H1 (cell line): ENCODE results near the gene GNB1L. TPM values are rescaled to one million over a fixed set of nuclear protein-coding genes. Genes with fewer than 3 reads are reported as not detected.

ENCODE experiments used
- CTCF ChIA-PET: fragments of 300-600 bp; sonication (Branson Sonifier 250); formaldehyde crosslinking; loops from one replicate; lab custom pipeline; 2021; ENCODE audit not compliant: partially characterized antibody; lab: Charles Lee
- POLR2A ChIA-PET: fragments of 300-600 bp; sonication (Branson Sonifier 250); formaldehyde crosslinking; loops from one replicate; lab custom pipeline; 2021; ENCODE audit warnings: inconsistent platforms; ENCODE audit not compliant: partially characterized antibody; lab: Charles Lee
- DNase-seq, 2 experiments: peaks; one replicate each; pipeline versions ENCODE4 v3.0.0 to v3.0.0-alpha.2; 2010 to 2022; ENCODE audit warnings: low spot score in 2 of 2, low read depth in 1 of 2, mixed read lengths in 1 of 2
- FAIRE-seq: peaks from 2 replicates; lab custom pipeline; 2011; peaks lifted over from hg19 to GRCh38; lab: Jason Lieb, UNC
- H2AFZ ChIP-seq: 2 replicates; pipeline ENCODE4 v1.8.1; 2012; ENCODE audit warnings: low read length, inconsistent platforms
- H2AK5ac ChIP-seq: 2 replicates; pipeline ENCODE4 v1.6.1; 2013; ENCODE audit warnings: low read depth, low read length
- H2BK120ac ChIP-seq: replicated peaks from 2 replicates; pipeline ENCODE3; 2013; ENCODE audit warnings: low read depth, low read length, inconsistent platforms
- H2BK12ac ChIP-seq: 2 replicates; pipeline ENCODE4 v1.6.1; 2013; ENCODE audit warnings: low read depth, low read length
- H2BK15ac ChIP-seq: 2 replicates; pipeline ENCODE4 v1.6.1; 2013; ENCODE audit warnings: low read length
- H2BK20ac ChIP-seq: 2 replicates; pipeline ENCODE4 v1.6.1; 2013; ENCODE audit warnings: low read length
- H2BK5ac ChIP-seq: 2 replicates; pipeline ENCODE4 v1.6.1; 2013; ENCODE audit warnings: low read depth, low read length
- H3K14ac ChIP-seq: 2 replicates; pipeline ENCODE4 v1.6.1; 2013; ENCODE audit warnings: inconsistent platforms; ENCODE audit not compliant: insufficient read length
- H3K18ac ChIP-seq: 2 replicates; pipeline ENCODE4 v1.6.1; 2013; ENCODE audit warnings: low read length; ENCODE audit errors: extremely low read depth
- H3K23ac ChIP-seq: 2 replicates; pipeline ENCODE4 v1.6.1; 2013; ENCODE audit warnings: inconsistent platforms; ENCODE audit not compliant: insufficient read length
- H3K23me2 ChIP-seq: 2 replicates; pipeline ENCODE4 v1.6.1; 2013; ENCODE audit warnings: low read depth, low read length
- H3K27ac ChIP-seq: 2 replicates; pipeline ENCODE4 v1.6.1; 2011; ENCODE audit warnings: low read depth, low read length, inconsistent platforms
- H3K27me3 ChIP-seq, 4 experiments: replicated peaks in 1 of 4; 1 replicate in 1 of 4; 2 replicates in 3 of 4; pipeline versions ENCODE4 v1.6.1 to v1.8.1; 2011 to 2013; ENCODE audit warnings: low read length in 3 of 4, mild to moderate bottlenecking in 3 of 4, inconsistent platforms in 2 of 4, mixed read lengths in 2 of 4, moderate library complexity in 1 of 4; ENCODE audit not compliant: control insufficient read depth in 3 of 4, insufficient read depth in 3 of 4; ENCODE audit errors: extremely low read depth in 1 of 4
- H3K36me3 ChIP-seq, 4 experiments: 2 replicates each; pipeline versions ENCODE4 v1.6.1 to v1.8.1; 2011 to 2013; ENCODE audit warnings: mild to moderate bottlenecking in 4 of 4, low read length in 3 of 4, moderate library complexity in 2 of 4, control low read depth in 1 of 4, inconsistent platforms in 1 of 4; ENCODE audit not compliant: insufficient read depth in 4 of 4, control insufficient read depth in 2 of 4
- H3K4ac ChIP-seq: replicated peaks from 2 replicates; pipeline ENCODE3; 2013; ENCODE audit warnings: low read length, low read depth, mixed read lengths, inconsistent platforms; ENCODE audit not compliant: insufficient read length
- H3K4me1 ChIP-seq, 4 experiments: replicated peaks in 1 of 4; 1 replicate in 1 of 4; 2 replicates in 3 of 4; pipeline versions ENCODE4 v1.6.1 to v1.8.1; 2011 to 2013; ENCODE audit warnings: low read length in 3 of 4, inconsistent platforms in 2 of 4, mixed read lengths in 1 of 4; ENCODE audit not compliant: insufficient read depth in 4 of 4, control insufficient read depth in 3 of 4
- H3K4me2 ChIP-seq, 2 experiments: 2 replicates each; pipeline versions ENCODE4 v1.6.1 to v1.8.1; 2011 to 2013; ENCODE audit warnings: low read depth in 2 of 2, low read length in 2 of 2, control low read depth in 1 of 2, inconsistent platforms in 1 of 2, mild to moderate bottlenecking in 1 of 2; ENCODE audit not compliant: insufficient read depth in 1 of 2
- H3K4me3 ChIP-seq, 4 experiments: fragments of 200-600, 300-600 bp in 1 of 4; sonication (generic), shearing (Covaris generic), sonication (Bioruptor Twin) in 1 of 4; 2 replicates each; pipeline versions ENCODE4 v1.5.1 to v1.8.1; 2011 to 2016; ENCODE audit warnings: low read length in 4 of 4, low read depth in 3 of 4, control low read depth in 2 of 4, inconsistent platforms in 2 of 4, mild to moderate bottlenecking in 2 of 4, mixed read lengths in 1 of 4, moderate library complexity in 1 of 4; ENCODE audit not compliant: insufficient read depth in 2 of 4; ENCODE audit errors: extremely low read depth in 1 of 4
- H3K56ac ChIP-seq: replicated peaks from 2 replicates; pipeline ENCODE3; 2013; ENCODE audit warnings: low read depth, mild to moderate bottlenecking, mixed read lengths, low read length, inconsistent platforms; ENCODE audit not compliant: insufficient read length
- H3K79me1 ChIP-seq: 2 replicates; pipeline ENCODE4 v1.6.1; 2013; ENCODE audit warnings: low read depth, low read length, control low read depth
- H3K79me2 ChIP-seq, 2 experiments: 2 replicates each; pipeline versions ENCODE4 v1.6.1 to v1.8.1; 2012 to 2013; ENCODE audit warnings: low read length in 2 of 2, mild to moderate bottlenecking in 2 of 2, inconsistent platforms in 1 of 2; ENCODE audit not compliant: insufficient read depth in 2 of 2, control insufficient read depth in 1 of 2
- H3K9ac ChIP-seq, 4 experiments: replicated peaks in 1 of 4; 1 replicate in 1 of 4; 2 replicates in 3 of 4; pipeline versions ENCODE4 v1.6.1 to v1.8.1; 2011 to 2013; ENCODE audit warnings: low read depth in 3 of 4, low read length in 3 of 4, control low read depth in 2 of 4, mild to moderate bottlenecking in 2 of 4, moderate library complexity in 2 of 4, inconsistent platforms in 1 of 4; ENCODE audit errors: extremely low read depth in 1 of 4
- H3K9me3 ChIP-seq, 2 experiments: 2 replicates each; pipeline versions ENCODE4 v1.6.1 to v1.8.1; 2012 to 2013; ENCODE audit warnings: mild to moderate bottlenecking in 2 of 2, moderate library complexity in 2 of 2, control low read depth in 1 of 2, inconsistent platforms in 1 of 2, low read depth in 1 of 2, low read length in 1 of 2, mixed read lengths in 1 of 2; ENCODE audit not compliant: insufficient read depth in 2 of 2
- H4K20me1 ChIP-seq, 2 experiments: replicated peaks in 1 of 2; 2 replicates each; pipeline versions ENCODE3 to v1.8.1; 2011 to 2013; ENCODE audit warnings: inconsistent platforms in 2 of 2, low read length in 2 of 2, mild to moderate bottlenecking in 1 of 2; ENCODE audit not compliant: insufficient read depth in 2 of 2, control insufficient read depth in 1 of 2
- H4K5ac ChIP-seq: 2 replicates; pipeline ENCODE4 v1.6.1; 2013; ENCODE audit warnings: low read length, low read depth, mixed read lengths, inconsistent platforms; ENCODE audit not compliant: insufficient read length
- H4K8ac ChIP-seq: 2 replicates; pipeline ENCODE4 v1.8.0; 2013; ENCODE audit warnings: mild to moderate bottlenecking, moderate library complexity, low read length, inconsistent platforms; ENCODE audit not compliant: insufficient read depth; ENCODE audit errors: extremely low read depth
- H4K91ac ChIP-seq: replicated peaks from 2 replicates; pipeline ENCODE3; 2013; ENCODE audit warnings: low read length, mixed read lengths, inconsistent platforms; ENCODE audit not compliant: insufficient read length
- CBX5 ChIP-seq: fragments of 300-800, 300-1000 bp; sonication (generic); IDR thresholded peaks from 2 replicates; pipeline ENCODE4 v1.7.1; 2016; ENCODE audit warnings: antibody characterized with exemption, low read length, low read depth
- E2F6 ChIP-seq: IDR thresholded peaks from 2 replicates; pipeline ENCODE4 v1.6.1; 2012; ENCODE audit warnings: inconsistent platforms
- EP300 ChIP-seq, 2 experiments: IDR thresholded peaks; 1 replicate in 1 of 2; 2 replicates in 1 of 2; pipeline ENCODE4 v1.6.1; 2011 to 2012; ENCODE audit warnings: low read depth in 2 of 2, low read length in 2 of 2, mild to moderate bottlenecking in 2 of 2, borderline replicate concordance in 1 of 2, inconsistent platforms in 1 of 2, moderate library complexity in 1 of 2
- KDM1A ChIP-seq: fragments of 200-600, 300-600 bp; sonication (generic); IDR thresholded peaks from 2 replicates; pipeline ENCODE4 v1.7.1; 2016; ENCODE audit warnings: mild to moderate bottlenecking, low read length, borderline replicate concordance
- NRF1 ChIP-seq: IDR thresholded peaks from 2 replicates; pipeline ENCODE4 v1.6.1; 2011; ENCODE audit warnings: mild to moderate bottlenecking, low read depth, low read length, improper control_type of control experiment
- POLR2A ChIP-seq, 2 experiments: IDR thresholded peaks; 1 replicate in 1 of 2; 2 replicates in 1 of 2; pipeline ENCODE4 v1.6.1; 2011; ENCODE audit warnings: low read depth in 2 of 2, low read length in 2 of 2, mild to moderate bottlenecking in 2 of 2; ENCODE audit errors: control extremely low read depth in 1 of 2
- POLR2AphosphoS5 ChIP-seq: IDR thresholded peaks from 2 replicates; pipeline ENCODE4 v1.6.1; 2011; ENCODE audit warnings: low read depth, low read length
- POU5F1 ChIP-seq: IDR thresholded peaks from 2 replicates; pipeline ENCODE4 v1.6.1; 2011; ENCODE audit warnings: low read depth, mild to moderate bottlenecking, low read length, moderate library complexity
- RXRA ChIP-seq: IDR thresholded peaks from 2 replicates; pipeline ENCODE4 v1.6.1; 2011; ENCODE audit warnings: low read depth, mild to moderate bottlenecking, low read length, moderate library complexity; ENCODE audit not compliant: insufficient read depth
- SAP30 ChIP-seq: fragments of 300-600 bp; sonication (generic); IDR thresholded peaks from 2 replicates; pipeline ENCODE4 v1.7.1; 2012; ENCODE audit warnings: low read length, moderate library complexity, mild to moderate bottlenecking, inconsistent platforms; ENCODE audit not compliant: insufficient read depth, insufficient replicate concordance
- polyA plus RNA-seq, 7 experiments: library from polyadenylated mRNA; depleted of rRNA in 3 of 7; stranded (reverse) in 5 of 7; unstranded in 2 of 7; fragments of >200 nt in 5 of 7; fragments of 200-250 nt in 2 of 7; gene quantifications; 1 replicate in 5 of 7; 2 replicates in 1 of 7; 4 replicates in 1 of 7; pipeline versions ENCODE4 v1.2.1 to v1.2.3, GENCODE V29; 2011 to 2013; ENCODE audit warnings: missing spikeins in 2 of 7, mixed read lengths in 2 of 7
- total RNA-seq: library from RNA; stranded (reverse); fragmentation: NEBNext Ultra II Directional; extraction: Animal tissue kit (Norgen Biotek cat#: 25700); gene quantifications from 2 replicates; pipeline ENCODE4 v1.2.1, GENCODE V29; 2021

GNB1L gene
- total and polyA plus RNA-seq, 2 of the 8 experiments (the other 6 are each of a cell fraction or from before 2014, with no cell fraction given), result 14.0 to 15.6 TPM

- Histone ChIP-seq H2AK5ac (no peak overlapping the region), H3K79me1 (no peaks in the 10 kb centered on the region), H3K27me3 (no peaks in the 10 kb centered on the region), H3K14ac (no peak overlapping the region), H3K36me3 (no peaks in the 10 kb centered on the region), H4K20me1 (peaks cover 0 to 1% of the 10 kb centered on the region in 2 experiments), H3K23ac (no peak overlapping the region), H3K23me2 (no peaks in the 10 kb centered on the region), H2BK15ac (no peak overlapping the region), H2BK120ac (no peak overlapping the region), H3K79me2 (no peaks in the 10 kb centered on the region), H3K9me3 (no peaks in the 10 kb centered on the region), H3K9ac (no peak overlapping the region), H4K5ac (no peak overlapping the region), H3K27ac (no peak overlapping the region), H3K4me2 (no peak overlapping the region), H2BK12ac (no peak overlapping the region), H3K4me1 (no peaks in the 10 kb centered on the region), H3K56ac (no peak overlapping the region), H2BK20ac (no peak overlapping the region), H4K91ac (no peak overlapping the region), H2AFZ (no peak overlapping the region), H2BK5ac (no peak overlapping the region), H4K8ac (no peak overlapping the region), H3K4ac (no peak overlapping the region), H3K18ac (no peak overlapping the region), H3K4me3 (no peak overlapping the region)
- ChIA-PET POLR2A (interaction anchor here (0.7 to 1.0 kb wide), 2 partner anchors 9 to 60 kb away, joined by 4 to 5 read pairs; no protein-coding TSS in a partner anchor), CTCF (interaction anchor here (1.1 kb wide), 1 partner anchor 111 kb away, joined by 3 read pairs; no protein-coding TSS in a partner anchor)
- FAIRE-seq (no peak), DNase-seq (no peak)
- TF ChIP-seq EP300 (IDR thresholded peaks at IDR 0.05; ENCODE audit: borderline replicate concordance in 1 of 2, low read depth in 2 of 2, low read length in 2 of 2) (no peak), CBX5 (no peak), POLR2AphosphoS5 (no peak), POU5F1 (no peak), POLR2A (IDR thresholded peaks at IDR 0.05; ENCODE audit: control extremely low read depth in 1 of 2, low read depth in 2 of 2, low read length in 2 of 2) (no peak), SAP30 (no peak), KDM1A (no peak), E2F6 (no peak), RXRA (no peak), NRF1 (no peak)
Measured at GRCh38 chr22:19836512-19836911, 18.2 kb downstream of the GNB1L start.
